Stimulated activated CD8-positive, alpha-beta memory T cell treated with anti-CD3 and anti-CD28 coated beads, Interleukin-2, amount 100 ng/mL, for 48 hours (primary cell): ENCODE measurements around the gene ZNF607.

Experiments
- DNase-seq, 2 donors: peaks; one replicate each; pipeline ENCODE4 v3.0.0-alpha.2; 2020; ENCODE audit warnings: low read depth in 2 of 2

ZNF607 gene

DNA sequence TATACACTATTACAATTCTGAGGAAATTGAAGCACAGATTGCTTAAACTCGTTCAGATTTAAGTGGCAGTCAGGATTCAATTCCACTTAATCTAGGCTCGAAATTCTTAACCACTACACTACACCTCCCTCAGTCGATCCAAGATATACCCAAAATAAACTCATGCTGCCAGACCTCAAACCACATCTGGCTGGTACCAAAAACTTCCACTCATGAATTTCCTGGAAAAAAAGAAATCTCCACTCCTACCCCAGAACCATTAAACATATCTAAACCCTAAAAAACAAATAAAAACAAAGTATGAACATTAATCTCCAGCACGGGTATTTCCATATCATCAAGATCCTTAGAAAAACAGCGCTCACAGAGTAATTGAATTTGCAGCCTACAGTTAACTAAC is 65.4 kb downstream of the ZNF607 start:
- DNase-seq, result no peak
